UCSD-AML1 (cell line): ENCODE data around the gene UBN2.

ENCODE experiments used
- DNase-seq: peaks from one replicate; lab custom pipeline; 2025; ENCODE audit not compliant: unreplicated experiment; lab: John Stamatoyannopoulos, UW

The UBN2 gene

GRCh38 chr7:139341776-139342226 is 110.8 kb downstream of the UBN2 start:
- no peak for DNase-seq

GRCh38 chr7:139345042-139345441 is 114.0 kb downstream of the UBN2 start:
- no peak for DNase-seq

GRCh38 chr7:139351027-139351426 is 120.0 kb downstream of the UBN2 start:
- DNase-seq = no peak

GRCh38 chr7:139354729-139355128 is 123.7 kb downstream of the UBN2 start:
- DNase-seq = no peak

- DNase-seq = no peak
Observed at GRCh38 chr7:139355320-139355719, 124.3 kb downstream of the UBN2 start.
